Dermis lymphatic vessel endothelial cell (primary cell): ENCODE results near the gene RNF166. TPM values are rescaled to one million over a fixed set of nuclear protein-coding genes. Genes with fewer than 3 reads are reported as not detected.

ENCODE experiments used
- total RNA-seq: library from RNA; depleted of rRNA; stranded (reverse); fragments of >200 nt; gene quantifications from 2 replicates; pipeline ENCODE4 v1.2.1, GENCODE V29; 2014

The RNF166 gene
- total RNA-seq = 9.7 and 11.5 TPM in 2 replicates

GRCh38 chr16:88706229-88706964 lies at the start of gene RNF166, which contains the start of gene CTU2:
RNF166 (minus strand) TSS chr16:88706408; CDS start chr16:88706325, 83 bp downstream.
CTU2 (plus strand) TSS chr16:88706503; CDS start chr16:88706531, 28 bp downstream.

GRCh38 chr16:88686439-88687253 lies 19.6 kb downstream of the RNF166 start, which contains the start of gene SNAI3:
SNAI3 (minus strand) TSS chr16:88686507; CDS start chr16:88686406, 101 bp downstream.

GRCh38 chr16:88662843-88663606 lies 43.2 kb downstream of the RNF166 start, which contains the start of gene MVD:
MVD (minus strand) TSS chr16:88663091; CDS start chr16:88663080, 11 bp downstream.

GRCh38 chr16:88650749-88651275 lies 55.4 kb downstream of the RNF166 start, which contains the start of gene CYBA:
CYBA (minus strand) TSS chr16:88651053; CDS start chr16:88651013, 40 bp downstream.

Other genes with a start within 250 kb of the RNF166 start
- gene ZC3H18, start 136.0 kb downstream of the RNF166 start, total RNA-seq = 7.5 and 8.7 TPM in 2 replicates
- gene IL17C, start 67.8 kb downstream of the RNF166 start, total RNA-seq = not detected in 2 replicates
- 329 and 521 TPM in 2 replicates for gene CYBA, start 55.4 kb downstream of the RNF166 start, total RNA-seq
- 30.0 and 38.9 TPM in 2 replicates for gene MVD, start 43.3 kb downstream of the RNF166 start, total RNA-seq
- 0.11 and 0.17 TPM in 2 replicates for gene SNAI3, start 19.9 kb downstream of the RNF166 start, total RNA-seq
- gene CTU2, start 95 bp upstream of the RNF166 start, total RNA-seq = 8.9 and 10.1 TPM in 2 replicates
- gene PIEZO1, start 78.8 kb upstream of the RNF166 start, total RNA-seq = 309 and 321 TPM in 2 replicates
- 0.77 and 0.98 TPM in 2 replicates for gene CDT1, start 97.4 kb upstream of the RNF166 start, total RNA-seq
- 67.5 and 72.0 TPM in 2 replicates for gene APRT, start 105.5 kb upstream of the RNF166 start, total RNA-seq
- 11.2 and 15.6 TPM in 2 replicates for gene GALNS, start 150.5 kb upstream of the RNF166 start, total RNA-seq
- 31.5 and 38.0 TPM in 2 replicates for gene TRAPPC2L, start 150.7 kb upstream of the RNF166 start, total RNA-seq
- not detected in 2 replicates for gene PABPN1L, start 160.3 kb upstream of the RNF166 start, total RNA-seq